Activated T-cell treated with anti-CD3 and anti-CD28 coated beads, Interleukin-2, amount 50 U/mL, for 72 hours (primary cell): ENCODE data around the gene PMEL. TPM values are rescaled to one million over a fixed set of nuclear protein-coding genes. Genes with fewer than 3 reads are reported as not detected.

Source experiments
- ATAC-seq, 2 donors: fragments of 150-1000 bp; cut with Tn5 transposase; replicated peaks in 1 of 2; 2 replicates each; pipeline ENCODE4 v1.10.0; 2021; ENCODE audit warnings: moderate library complexity in 2 of 2, mild to moderate bottlenecking in 1 of 2
- DNase-seq, 2 donors: peaks; one replicate each; pipeline ENCODE4 v3.0.0; 2021 to 2022; ENCODE audit warnings: mixed read lengths in 1 of 2
- H3K27ac Mint-ChIP-seq: one replicate; pipeline ENCODE4 v1.8.0; 2022; ENCODE audit warnings: mild to moderate bottlenecking, moderate library complexity, mixed read lengths
- H3K27me3 Mint-ChIP-seq: one replicate; pipeline ENCODE4 v1.8.0; 2022; ENCODE audit warnings: low read depth, mixed read lengths
- H3K36me3 Mint-ChIP-seq, 2 donors: one replicate each; pipeline ENCODE4 v1.8.0; 2022; ENCODE audit warnings: mixed read lengths in 2 of 2, mild to moderate bottlenecking in 1 of 2; ENCODE audit not compliant: insufficient read depth in 2 of 2
- H3K4me1 Mint-ChIP-seq: one replicate; pipeline ENCODE4 v1.8.0; 2022; ENCODE audit warnings: low read depth, mixed read lengths
- H3K4me3 Mint-ChIP-seq, 2 donors: one replicate each; pipeline ENCODE4 v1.8.0; 2022; ENCODE audit warnings: mild to moderate bottlenecking in 2 of 2, mixed read lengths in 2 of 2, moderate library complexity in 2 of 2
- H3K9me3 Mint-ChIP-seq, 2 donors: one replicate each; pipeline ENCODE4 v1.8.0; 2022; ENCODE audit warnings: mixed read lengths in 2 of 2
- total RNA-seq, 2 donors: library from RNA; stranded (reverse); gene quantifications; one replicate each; pipeline ENCODE4 v1.2.3, GENCODE V29; 2022

Gene PMEL
- total RNA-seq, 2 donors from 2014 or later = 1.00 to 1.9 TPM

GRCh38 chr12:55955800-55956508, 9.9 kb downstream of the PMEL start:
- DNase-seq = peak; percentile 40 to 62
- Mint-ChIP-seq H3K27ac (no peak overlapping the region), H3K9me3 (no peaks in the 10 kb centered on the region), H3K27me3 (no peaks in the 10 kb centered on the region), H3K4me1 (peaks cover 20% of the 10 kb centered on the region), H3K36me3 (peaks cover 13 to 18% of the 10 kb centered on the region in 2 donors), H3K4me3 (no peak overlapping the region)
- ATAC-seq = peak; percentile 64 to 79

GRCh38 chr12:55955344-55955743, 10.5 kb downstream of the PMEL start:
- Mint-ChIP-seq H3K36me3 (peaks cover 13 to 18% of the 10 kb centered on the region in 2 donors), H3K4me1 (peaks cover 20% of the 10 kb centered on the region), H3K27me3 (no peaks in the 10 kb centered on the region), H3K9me3 (no peaks in the 10 kb centered on the region), H3K4me3 (no peak overlapping the region), H3K27ac (no peak overlapping the region)
- DNase-seq (no peak), ATAC-seq (peak in 1 of 2 donors; percentile 22)

- no peak for DNase-seq
- Mint-ChIP-seq H3K9me3 (no peaks in the 10 kb centered on the region), H3K36me3 (peaks cover 26 to 55% of the 10 kb centered on the region in 2 donors), H3K27ac (peak overlapping the region; percentile 94), H3K4me1 (peaks cover 41% of the 10 kb centered on the region), H3K4me3 (peak overlapping the region; percentile 31 to 54), H3K27me3 (no peaks in the 10 kb centered on the region)
- ATAC-seq = peak; percentile 75 to 81
Observed at GRCh38 chr12:55946553-55946952, 19.3 kb downstream of the PMEL start.

- H3K9me3 Mint-ChIP-seq = no peaks in the 10 kb centered on the region
- H3K36me3 Mint-ChIP-seq = peaks cover 21 to 54% of the 10 kb centered on the region in 2 donors
- peak overlapping the region; percentile 77 for H3K27ac Mint-ChIP-seq
- ATAC-seq (no peak), DNase-seq (no peak)
- no peak overlapping the region for H3K4me3 Mint-ChIP-seq
- H3K27me3 Mint-ChIP-seq = no peaks in the 10 kb centered on the region
- peaks cover 73% of the 10 kb centered on the region for H3K4me1 Mint-ChIP-seq
Observed at GRCh38 chr12:55942577-55943136, 23.2 kb downstream of the PMEL start.

- DNase-seq = no peak
- Mint-ChIP-seq H3K27me3 (no peaks in the 10 kb centered on the region), H3K4me1 (peaks cover 74% of the 10 kb centered on the region), H3K9me3 (no peaks in the 10 kb centered on the region), H3K4me3 (no peak overlapping the region), H3K27ac (peak overlapping the region; percentile 77), H3K36me3 (peaks cover 20 to 54% of the 10 kb centered on the region in 2 donors)
- no peak for ATAC-seq
Observed at GRCh38 chr12:55942055-55942454, 23.8 kb downstream of the PMEL start.

- peaks cover 23 to 47% of the 10 kb centered on the region in 2 donors for H3K36me3 Mint-ChIP-seq
Observed at GRCh38 chr12:55940065-55940732, 25.6 kb downstream of the PMEL start.

GRCh38 chr12:55938826-55939501, 26.9 kb downstream of the PMEL start:
- Mint-ChIP-seq H3K27ac (peak overlapping the region; percentile 67), H3K4me3 (peak overlapping the region; percentile 0 to 36), H3K36me3 (peaks cover 23 to 38% of the 10 kb centered on the region in 2 donors), H3K27me3 (no peaks in the 10 kb centered on the region), H3K9me3 (no peaks in the 10 kb centered on the region), H3K4me1 (peaks cover 69% of the 10 kb centered on the region)
- ATAC-seq (peak; percentile 70 to 76), DNase-seq (peak; percentile 54 to 61)

More at GRCh38 chr12:55940065-55940732, 25.6 kb downstream of the PMEL start:
- peak overlapping the region; percentile 14 to 35 for H3K4me3 Mint-ChIP-seq
- DNase-seq = peak; percentile 84 to 85
- peak overlapping the region; percentile 56 for H3K27ac Mint-ChIP-seq
- no peaks in the 10 kb centered on the region for H3K27me3 Mint-ChIP-seq
- peak; percentile 80 to 83 for ATAC-seq
- H3K4me1 Mint-ChIP-seq = peaks cover 69% of the 10 kb centered on the region
- H3K9me3 Mint-ChIP-seq = no peaks in the 10 kb centered on the region

- Mint-ChIP-seq H3K4me1 (peaks cover 78% of the 10 kb centered on the region), H3K27me3 (no peaks in the 10 kb centered on the region), H3K9me3 (no peaks in the 10 kb centered on the region), H3K36me3 (peaks cover 25 to 35% of the 10 kb centered on the region in 2 donors), H3K4me3 (no peak overlapping the region), H3K27ac (peak overlapping the region; percentile 6)
- DNase-seq (no peak), ATAC-seq (no peak)
Observed at GRCh38 chr12:55937981-55938380, 27.9 kb downstream of the PMEL start.

GRCh38 chr12:55935738-55936151, 30.1 kb downstream of the PMEL start:
- Mint-ChIP-seq H3K4me3 (peak overlapping the region; percentile 98 to 100), H3K4me1 (peaks cover 77% of the 10 kb centered on the region), H3K27me3 (no peaks in the 10 kb centered on the region), H3K9me3 (no peaks in the 10 kb centered on the region), H3K36me3 (peaks cover 29 to 38% of the 10 kb centered on the region in 2 donors), H3K27ac (peak overlapping the region; percentile 58)
- DNase-seq (peak; percentile 46 to 47), ATAC-seq (peak; percentile 22)

GRCh38 chr12:55934773-55935172, 31.1 kb downstream of the PMEL start:
- Mint-ChIP-seq H3K9me3 (no peaks in the 10 kb centered on the region), H3K36me3 (peaks cover 27 to 35% of the 10 kb centered on the region in 2 donors), H3K4me3 (peak overlapping the region; percentile 98 to 100), H3K27ac (peak overlapping the region; percentile 88), H3K27me3 (no peaks in the 10 kb centered on the region), H3K4me1 (peaks cover 77% of the 10 kb centered on the region)
- no peak for ATAC-seq
- no peak for DNase-seq

GRCh38 chr12:55933799-55934742, 31.8 kb downstream of the PMEL start:
- no peak for DNase-seq
- peak overlapping the region; percentile 88 for H3K27ac Mint-ChIP-seq
- no peak for ATAC-seq
- no peaks in the 10 kb centered on the region for H3K9me3 Mint-ChIP-seq
- peaks cover 77% of the 10 kb centered on the region for H3K4me1 Mint-ChIP-seq
- H3K36me3 Mint-ChIP-seq = peaks cover 28 to 35% of the 10 kb centered on the region in 2 donors
- no peaks in the 10 kb centered on the region for H3K27me3 Mint-ChIP-seq
- peak overlapping the region; percentile 98 to 100 for H3K4me3 Mint-ChIP-seq
